Measurements from ENCODE around the gene SCG5.

The SCG5 gene

DNA sequence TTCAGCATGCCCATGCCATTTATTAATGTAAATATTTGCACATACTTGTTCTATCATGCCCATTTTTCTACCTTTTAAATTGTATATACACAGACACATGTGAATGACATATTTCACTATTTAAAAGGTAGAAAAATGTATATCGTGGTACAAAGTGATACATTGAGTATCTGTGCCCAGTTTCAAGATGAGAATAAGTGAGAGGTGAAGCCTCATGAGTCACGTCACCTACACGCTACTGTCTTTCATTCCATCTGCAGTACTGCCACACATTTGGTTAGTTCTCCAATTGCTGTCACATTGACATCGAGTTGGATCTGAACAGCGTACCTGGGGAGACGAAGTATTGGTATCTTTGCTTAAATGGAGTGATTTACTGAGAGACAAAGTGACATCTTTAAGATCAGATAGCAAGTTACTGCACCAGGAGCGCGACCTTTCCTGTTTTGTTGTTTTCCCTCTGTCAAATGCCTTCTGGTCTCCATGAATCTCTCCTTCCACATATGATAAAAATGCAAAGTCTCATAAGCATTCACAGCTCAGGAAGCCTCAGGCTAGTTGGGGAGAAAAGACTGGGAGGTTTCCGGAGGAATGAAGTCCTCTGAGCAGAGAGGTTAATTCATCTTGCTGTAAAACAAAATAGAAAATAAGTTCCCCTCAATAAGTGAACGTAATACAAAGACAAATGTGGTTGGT, 88.3 kb downstream of the SCG5 start:
- DNase-seq: no peak

GRCh38 chr15:32730677-32731654, 89.5 kb downstream of the SCG5 start:
- peak; percentile 81 for DNase-seq

DNA sequence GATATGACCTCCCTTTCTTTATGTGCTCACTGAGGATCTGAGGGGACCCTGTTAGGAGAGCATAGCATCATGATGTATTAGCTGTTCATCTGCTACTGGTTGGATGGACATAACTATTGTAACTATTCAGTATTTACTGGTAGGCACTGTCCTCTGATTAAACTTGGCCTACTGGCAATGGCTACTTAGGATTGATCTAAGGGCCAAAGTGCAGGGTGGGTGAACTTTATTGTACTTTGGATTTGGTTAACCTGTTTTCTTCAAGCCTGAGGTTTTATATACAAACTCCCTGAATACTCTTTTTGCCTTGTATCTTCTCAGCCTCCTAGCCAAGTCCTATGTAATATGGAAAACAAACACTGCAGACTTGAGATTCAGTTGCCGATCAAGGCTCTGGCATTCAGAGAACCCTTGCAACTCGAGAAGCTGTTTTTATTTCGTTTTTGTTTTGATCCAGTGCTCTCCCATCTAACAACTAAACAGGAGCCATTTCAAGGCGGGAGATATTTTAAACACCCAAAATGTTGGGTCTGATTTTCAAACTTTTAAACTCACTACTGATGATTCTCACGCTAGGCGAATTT, 91.2 kb downstream of the SCG5 start:
- no peak for DNase-seq

- no peak for DNase-seq
Observed at GRCh38 chr15:32733281-32733680, 91.8 kb downstream of the SCG5 start.

DNA sequence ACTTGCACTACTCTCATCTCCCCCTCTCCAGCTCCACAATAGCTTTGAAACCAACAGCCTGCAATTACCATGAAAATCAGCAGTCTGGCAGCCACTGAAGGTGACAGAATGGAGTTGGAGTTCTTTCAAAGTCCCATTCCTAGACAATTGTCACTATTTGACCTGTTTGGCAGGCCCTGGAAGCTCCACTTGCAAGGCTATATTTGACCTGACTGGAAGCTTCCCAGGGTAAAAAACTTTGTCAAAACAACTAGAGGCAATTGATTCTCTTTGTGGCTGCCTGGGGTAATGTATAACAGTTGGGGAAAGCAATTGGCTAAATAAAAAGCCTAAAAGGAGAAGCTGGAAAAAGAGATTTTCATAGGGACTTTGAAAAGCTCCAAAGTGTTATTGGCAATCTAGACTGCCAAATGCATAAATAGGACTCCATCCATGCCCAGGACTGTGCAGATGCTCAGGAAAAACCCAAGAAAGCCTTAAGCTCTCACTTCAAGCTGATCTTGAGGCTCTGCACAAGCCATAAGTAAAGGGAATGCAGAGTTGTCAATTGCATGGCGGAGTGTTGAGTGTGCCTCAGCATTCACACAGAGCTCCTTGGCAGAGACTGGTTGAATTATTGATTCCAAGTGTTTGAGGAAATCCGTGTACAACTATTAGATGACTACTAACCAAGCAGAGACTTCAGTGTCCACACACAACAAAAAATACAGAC, 94.6 kb downstream of the SCG5 start:
- DNase-seq: no peak

DNA sequence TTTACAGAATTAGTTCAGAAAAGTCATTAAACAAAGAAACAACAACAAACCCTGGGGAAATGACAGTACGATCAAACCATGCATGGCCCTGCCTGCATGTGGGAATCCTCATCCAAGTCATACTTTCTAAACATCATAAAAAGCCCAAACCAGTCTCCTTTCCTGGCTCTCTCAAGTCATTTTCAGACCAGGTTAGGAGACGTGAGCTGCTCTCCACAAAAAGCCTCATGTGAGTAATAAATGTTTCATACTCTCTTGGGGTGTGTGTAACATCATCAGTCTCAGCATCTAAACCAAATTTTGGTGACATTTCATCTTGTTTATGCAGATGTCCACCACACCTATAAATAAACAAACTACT, 95.2 kb downstream of the SCG5 start:
- DNase-seq: no peak

- DNase-seq: no peak
Observed at GRCh38 chr15:32737304-32737703, 95.8 kb downstream of the SCG5 start.

- DNase-seq: no peak
Observed at GRCh38 chr15:32738666-32739065, 97.2 kb downstream of the SCG5 start.

DNA sequence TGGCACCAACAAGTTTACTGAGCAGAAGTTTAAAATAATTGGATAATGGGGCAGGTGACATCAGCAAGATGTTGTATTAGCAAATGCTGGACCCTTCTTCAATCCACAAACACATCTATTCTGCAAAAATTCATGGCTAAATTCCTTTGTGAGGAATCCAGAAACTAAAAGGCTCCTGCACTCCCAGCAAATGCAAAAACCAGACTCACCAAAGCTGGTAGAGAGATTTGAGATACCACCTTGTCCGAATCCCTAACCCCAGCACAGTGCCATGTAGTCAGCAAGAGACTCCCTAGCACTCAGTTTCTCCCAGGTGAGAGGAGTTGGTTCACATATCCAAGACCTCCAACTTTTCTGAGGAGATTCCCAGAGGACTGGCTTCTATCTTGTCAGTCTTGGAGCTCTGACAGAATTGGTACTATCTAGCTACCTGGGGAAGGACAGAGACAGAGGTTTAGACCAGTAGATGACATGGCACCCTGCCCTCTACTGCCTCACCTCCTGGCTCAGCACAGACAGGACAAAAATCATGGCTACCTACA, 98.1 kb downstream of the SCG5 start:
- no peak for DNase-seq

DNA sequence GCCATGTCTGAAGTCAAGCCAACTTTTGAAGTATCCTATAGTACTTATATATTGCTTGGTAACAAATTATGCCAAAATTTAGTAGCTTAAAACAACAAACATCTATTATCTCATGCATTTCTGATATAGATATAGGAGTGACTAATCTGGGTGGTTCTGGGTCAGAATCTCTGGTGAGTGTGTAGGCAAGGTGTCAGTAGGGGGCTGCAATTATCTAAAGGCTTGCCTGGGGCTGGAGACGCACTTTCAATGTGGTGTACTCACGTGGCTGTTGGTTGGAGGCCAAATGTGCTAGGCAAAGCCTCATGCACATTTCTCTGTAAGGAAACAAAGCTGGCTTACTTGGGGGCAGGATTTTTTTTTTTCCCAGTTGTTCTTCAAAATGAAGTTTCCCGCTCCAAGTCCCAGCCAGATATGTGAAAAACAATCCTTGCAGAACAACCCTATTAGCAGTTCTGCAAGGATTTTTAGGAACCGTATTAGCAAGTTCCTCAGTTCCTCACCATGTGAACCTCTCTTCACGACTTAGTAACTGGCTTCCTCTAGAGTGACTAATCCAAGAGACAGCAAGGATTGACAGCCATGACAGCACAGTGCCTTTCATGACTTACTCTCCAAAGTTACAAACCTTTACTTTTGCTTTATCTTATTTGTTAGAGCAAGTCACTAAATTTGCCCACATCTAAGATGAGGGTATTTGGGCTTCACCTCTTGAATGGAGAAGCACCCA, 102.1 kb downstream of the SCG5 start:
- no peak for DNase-seq

DNA sequence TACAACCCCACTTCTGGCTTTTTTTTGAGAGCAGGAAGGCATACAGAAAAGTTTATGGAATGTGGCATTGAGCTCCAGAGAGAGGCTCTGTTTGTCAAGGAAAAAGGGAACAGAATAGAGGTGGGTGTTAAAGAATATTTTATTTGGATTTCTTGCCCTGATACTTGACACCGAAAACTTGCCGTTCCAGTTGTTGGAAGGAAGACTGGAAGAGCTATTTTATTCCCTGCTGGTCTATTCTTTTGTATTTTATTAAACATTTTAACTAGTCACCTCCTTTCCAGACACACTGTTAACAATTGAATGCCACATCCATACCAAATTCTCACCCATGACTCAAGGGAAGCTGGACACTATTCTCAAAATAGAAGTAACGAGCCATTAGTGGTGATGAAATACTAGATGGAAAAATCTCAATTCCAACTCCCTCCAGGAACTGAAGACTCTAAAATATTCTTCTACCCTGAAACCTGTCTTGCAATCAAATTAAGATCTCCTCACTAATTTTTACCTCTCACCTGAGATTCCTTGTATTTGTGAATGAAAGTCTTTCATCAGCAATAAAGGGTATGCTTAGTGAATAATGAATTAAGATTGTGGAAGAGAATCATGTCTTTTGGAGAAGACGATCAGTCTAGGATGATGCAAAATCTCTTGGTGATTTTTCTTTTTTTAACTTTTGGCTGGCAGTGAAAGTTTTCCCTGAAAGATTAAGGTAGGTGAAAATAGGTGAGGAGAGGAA, 104.8 kb downstream of the SCG5 start:
- DNase-seq: no peak

Data from NCI-H774 (cell line).